HEK293T (cell line): ENCODE data around the gene EPG5.

Experiments used
- CTCF ChIA-PET: fragments of 350-600 bp; formaldehyde crosslinking; extraction: SDS; loops from one replicate; lab custom pipeline; 2021; ENCODE audit warnings: antibody characterized with exemption, inconsistent platforms; lab: Yijun Ruan, JAX
- POLR2A ChIA-PET: fragments of 350-600 bp; formaldehyde crosslinking; extraction: SDS; loops from one replicate; lab custom pipeline; 2020; ENCODE audit warnings: antibody characterized with exemption, inconsistent platforms; lab: Yijun Ruan, JAX
- DNase-seq: peaks from one replicate; pipeline ENCODE4 v3.0.0; 2012; ENCODE audit warnings: mixed read lengths; ENCODE audit errors: extremely low spot score
- ARNT ChIP-seq: fragments of 450-650 bp; IDR thresholded peaks from 2 replicates; pipeline ENCODE4 v1.6.1; 2017; ENCODE audit warnings: mild to moderate bottlenecking
- BHLHE40 ChIP-seq: fragments of 450-650 bp; IDR thresholded peaks from 2 replicates; pipeline ENCODE4 v1.6.1; 2016; ENCODE audit warnings: mild to moderate bottlenecking, moderate library complexity, borderline replicate concordance
- CTBP1 ChIP-seq: fragments of 450-650 bp; IDR thresholded peaks from 2 replicates; pipeline ENCODE4 v1.6.1; 2016; ENCODE audit warnings: borderline replicate concordance
- ELF4 ChIP-seq: fragments of 450-650 bp; IDR thresholded peaks from 2 replicates; pipeline ENCODE4 v1.6.1; 2017; ENCODE audit warnings: antibody characterized with exemption
- FOXA1 ChIP-seq: fragments of 450-650 bp; IDR thresholded peaks from 2 replicates; pipeline ENCODE4 v1.6.1; 2016; ENCODE audit warnings: mild to moderate bottlenecking
- FOXK2 ChIP-seq: fragments of 450-650 bp; IDR thresholded peaks from 2 replicates; pipeline ENCODE4 v1.6.1; 2016; ENCODE audit warnings: mild to moderate bottlenecking
- FOXM1 ChIP-seq: fragments of 450-650 bp; IDR thresholded peaks from 2 replicates; pipeline ENCODE4 v1.6.1; 2017; ENCODE audit warnings: mild to moderate bottlenecking, borderline replicate concordance
- HDGF ChIP-seq: fragments of 450-650 bp; IDR thresholded peaks from 2 replicates; pipeline ENCODE4 v1.6.1; 2017; ENCODE audit warnings: antibody characterized with exemption, borderline replicate concordance
- L3MBTL2 ChIP-seq: fragments of 450-650 bp; conservative IDR thresholded peaks from 2 replicates; pipeline ENCODE4 v1.6.1; 2016; ENCODE audit warnings: mild to moderate bottlenecking
- LEF1 ChIP-seq: fragments of 450-650 bp; IDR thresholded peaks from 2 replicates; pipeline ENCODE4 v1.6.1; 2017; ENCODE audit warnings: mild to moderate bottlenecking, borderline replicate concordance
- NFRKB ChIP-seq: fragments of 450-650 bp; IDR thresholded peaks from 2 replicates; pipeline ENCODE4 v1.6.1; 2016; ENCODE audit warnings: mild to moderate bottlenecking, moderate library complexity
- PKNOX1 ChIP-seq: fragments of 450-650 bp; IDR thresholded peaks from 2 replicates; pipeline ENCODE4 v1.6.1; 2016
- SP1 ChIP-seq: fragments of 450-650 bp; IDR thresholded peaks from 2 replicates; pipeline ENCODE4 v1.6.1; 2017
- SUZ12 ChIP-seq: fragments of 450-650 bp; IDR thresholded peaks from 2 replicates; pipeline ENCODE4 v1.6.1; 2016; ENCODE audit warnings: mild to moderate bottlenecking
- TARDBP ChIP-seq: fragments of 450-650 bp; IDR thresholded peaks from 2 replicates; pipeline ENCODE4 v1.6.1; 2016
- ZNF384 ChIP-seq: fragments of 450-650 bp; IDR thresholded peaks from 2 replicates; pipeline ENCODE4 v1.6.1; 2016

The EPG5 gene

DNA sequence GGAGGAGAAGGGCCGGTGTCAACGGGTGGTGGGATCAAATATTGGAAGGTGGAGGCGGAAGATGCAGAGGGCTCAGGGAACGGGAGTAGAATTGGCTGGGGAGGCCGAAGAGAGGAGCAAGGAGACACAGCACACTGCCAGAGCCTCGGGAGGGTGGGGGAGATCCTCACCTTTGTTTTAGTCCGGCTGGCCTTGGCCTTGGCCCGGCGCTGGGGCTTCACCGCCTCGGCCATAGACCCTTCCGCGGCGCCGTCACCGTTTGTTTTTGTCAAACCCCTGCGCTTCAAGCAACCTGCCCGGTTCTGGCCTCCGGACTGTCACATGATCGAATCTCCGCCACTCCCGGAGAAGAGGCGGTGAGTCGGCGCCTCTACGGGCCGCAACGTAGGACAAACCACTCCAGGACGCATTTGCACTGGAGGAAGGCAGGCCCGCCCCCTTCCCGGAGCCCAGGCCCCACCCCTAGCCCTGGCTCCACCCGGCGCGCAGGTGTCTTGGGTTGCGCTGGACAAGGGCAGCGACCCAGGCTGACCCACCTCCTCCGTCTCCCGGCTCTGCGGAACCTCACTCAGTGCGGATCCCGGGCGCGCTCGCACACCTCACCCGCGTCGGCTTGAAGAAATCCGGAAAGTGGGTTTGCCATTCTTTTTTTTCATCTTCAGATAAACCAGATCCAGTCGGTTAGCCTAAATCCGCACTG, at the start of gene EPG5:
TSS of gene EPG5 (minus strand) at position 323 of the 700 bp plus-strand sequence. CDS start at position 233, 90 bp downstream.
- no peak for TF ChIP-seq NFRKB
- TF ChIP-seq SUZ12 = no peak
- TF ChIP-seq FOXA1 = no peak
- TF ChIP-seq ARNT = no peak
- no peak for TF ChIP-seq FOXM1
- no peak for TF ChIP-seq BHLHE40
- POLR2A ChIA-PET = no interaction called here
- DNase-seq = peak; percentile 82
- CTCF ChIA-PET = interaction anchor here (0.6 kb wide), 1 partner anchor 60 kb away, joined by 4 read pairs; no protein-coding TSS in a partner anchor

- ChIA-PET POLR2A (no interaction called here), CTCF (no interaction called here)
- no peak for TF ChIP-seq LEF1
- TF ChIP-seq SP1 = no peak
- TF ChIP-seq ELF4 = no peak
- TF ChIP-seq PKNOX1 = no peak
- TF ChIP-seq HDGF = no peak
- TF ChIP-seq ARNT = no peak
- TF ChIP-seq ZNF384 = no peak
- TF ChIP-seq BHLHE40 = no peak
- TF ChIP-seq CTBP1 = no peak
- no peak for TF ChIP-seq NFRKB
- TF ChIP-seq SUZ12 = no peak
- TF ChIP-seq L3MBTL2 = no peak
- no peak for TF ChIP-seq FOXA1
- TF ChIP-seq TARDBP = no peak
- TF ChIP-seq FOXM1 = no peak
- DNase-seq = no peak
Observed at GRCh38 chr18:46013484-46014189, 46.5 kb upstream of the EPG5 start.

DNA sequence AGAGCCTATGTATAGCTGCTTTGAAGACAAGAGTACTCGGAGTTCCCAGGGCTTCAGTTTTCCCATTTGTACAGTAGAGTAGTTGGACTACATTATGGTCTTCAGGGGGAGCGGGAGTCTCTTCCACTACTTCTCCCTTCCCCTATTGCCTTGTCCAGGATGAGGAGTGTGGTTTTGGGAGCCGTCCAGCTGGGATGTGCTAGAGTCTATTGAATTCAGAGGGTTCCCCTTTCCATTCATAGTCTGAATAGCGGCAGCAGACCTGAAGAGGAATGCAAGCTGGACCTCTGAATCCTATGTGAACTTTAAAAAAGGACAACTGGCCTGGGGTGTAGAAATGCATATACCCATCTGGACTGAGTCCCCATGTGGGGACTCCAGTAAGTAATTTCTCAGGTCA, 43.5 kb upstream of the EPG5 start:
- DNase-seq = no peak
- TF ChIP-seq FOXA1 = no peak
- no peak for TF ChIP-seq SUZ12
- no peak for TF ChIP-seq CTBP1
- TF ChIP-seq HDGF = no peak
- TF ChIP-seq PKNOX1 = no peak
- TF ChIP-seq FOXM1 = no peak
- no peak for TF ChIP-seq BHLHE40
- TF ChIP-seq NFRKB = no peak
- TF ChIP-seq FOXK2 = no peak
- TF ChIP-seq L3MBTL2 = no peak
- TF ChIP-seq ZNF384 = no peak
- no peak for TF ChIP-seq LEF1
- TF ChIP-seq ARNT = no peak
- ChIA-PET CTCF (no interaction called here), POLR2A (no interaction called here)

DNA sequence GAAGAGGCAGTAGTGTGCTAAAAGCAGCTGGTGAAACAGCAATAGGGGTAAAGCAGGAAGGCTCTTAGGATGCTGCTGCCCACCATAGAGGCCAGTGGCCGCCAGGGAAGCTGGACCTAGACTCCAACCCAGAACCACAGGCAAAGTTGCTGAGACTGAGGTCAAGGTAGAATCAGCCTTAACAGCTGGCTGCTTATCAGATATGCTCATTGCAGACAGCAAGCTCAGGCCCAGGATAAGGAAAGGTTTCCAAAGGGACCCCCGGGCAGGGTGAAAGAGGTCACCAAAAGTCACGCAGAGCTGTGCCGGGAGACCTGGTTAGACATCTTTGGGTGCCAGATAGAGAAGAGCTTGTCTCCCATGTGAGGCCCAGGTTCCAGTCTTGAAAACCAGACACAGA, 42.9 kb upstream of the EPG5 start:
- TF ChIP-seq TARDBP = no peak
- TF ChIP-seq CTBP1 = no peak
- no peak for TF ChIP-seq PKNOX1
- TF ChIP-seq HDGF = no peak
- TF ChIP-seq ARNT = no peak
- TF ChIP-seq FOXK2 = no peak
- no peak for TF ChIP-seq L3MBTL2
- no peak for TF ChIP-seq ZNF384
- TF ChIP-seq SUZ12 = no peak
- no peak for TF ChIP-seq SP1
- no peak for TF ChIP-seq LEF1
- TF ChIP-seq FOXA1 = no peak
- no peak for TF ChIP-seq ELF4
- TF ChIP-seq BHLHE40 = no peak
- no peak for TF ChIP-seq FOXM1
- no peak for DNase-seq
- ChIA-PET CTCF (no interaction called here), POLR2A (no interaction called here)

DNA sequence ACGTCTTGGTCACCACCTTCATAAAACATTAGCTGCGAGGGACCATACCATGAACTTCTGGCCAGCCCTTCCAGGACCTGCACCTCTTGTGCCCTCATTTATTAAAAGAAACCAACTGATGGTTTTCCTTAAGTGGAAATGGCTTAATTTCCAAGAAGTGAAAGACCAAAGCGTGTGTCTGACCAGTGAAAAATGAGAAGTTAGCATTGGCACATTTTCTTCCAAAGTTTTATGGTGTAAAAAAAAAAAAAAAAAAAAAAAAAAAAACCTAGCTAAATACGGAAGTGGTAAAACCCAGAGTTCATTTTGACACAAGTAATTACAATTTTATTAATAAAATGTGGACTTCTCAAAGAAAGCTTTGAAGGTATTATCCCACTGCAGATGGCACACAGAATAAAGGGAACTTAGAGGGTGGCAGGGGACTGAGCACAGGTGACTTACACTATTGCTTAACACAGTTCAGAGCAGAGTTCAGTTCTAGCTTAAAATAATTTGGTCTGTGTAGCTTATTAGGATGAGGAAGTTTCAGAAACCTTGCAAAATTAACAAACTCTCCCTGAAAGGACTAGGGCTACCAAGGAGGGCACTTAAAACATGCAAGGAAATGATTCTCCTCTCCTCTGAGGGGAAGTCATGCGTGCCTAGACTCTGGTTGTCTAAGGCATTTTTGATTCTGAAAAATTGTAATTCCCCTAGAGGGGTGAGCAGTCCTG, 42.2 kb upstream of the EPG5 start:
- CTCF ChIA-PET = no interaction called here
- no peak for DNase-seq
- TF ChIP-seq FOXK2 (no peak), BHLHE40 (no peak), FOXA1 (no peak), ZNF384 (no peak), ARNT (no peak), FOXM1 (no peak), NFRKB (no peak), L3MBTL2 (no peak), HDGF (no peak), LEF1 (no peak), SP1 (no peak), PKNOX1 (no peak), SUZ12 (no peak), ELF4 (no peak), TARDBP (no peak), CTBP1 (no peak)
- POLR2A ChIA-PET = no interaction called here
